ENCODE measurements around the gene TTBK1.

TTBK1 gene

DNA sequence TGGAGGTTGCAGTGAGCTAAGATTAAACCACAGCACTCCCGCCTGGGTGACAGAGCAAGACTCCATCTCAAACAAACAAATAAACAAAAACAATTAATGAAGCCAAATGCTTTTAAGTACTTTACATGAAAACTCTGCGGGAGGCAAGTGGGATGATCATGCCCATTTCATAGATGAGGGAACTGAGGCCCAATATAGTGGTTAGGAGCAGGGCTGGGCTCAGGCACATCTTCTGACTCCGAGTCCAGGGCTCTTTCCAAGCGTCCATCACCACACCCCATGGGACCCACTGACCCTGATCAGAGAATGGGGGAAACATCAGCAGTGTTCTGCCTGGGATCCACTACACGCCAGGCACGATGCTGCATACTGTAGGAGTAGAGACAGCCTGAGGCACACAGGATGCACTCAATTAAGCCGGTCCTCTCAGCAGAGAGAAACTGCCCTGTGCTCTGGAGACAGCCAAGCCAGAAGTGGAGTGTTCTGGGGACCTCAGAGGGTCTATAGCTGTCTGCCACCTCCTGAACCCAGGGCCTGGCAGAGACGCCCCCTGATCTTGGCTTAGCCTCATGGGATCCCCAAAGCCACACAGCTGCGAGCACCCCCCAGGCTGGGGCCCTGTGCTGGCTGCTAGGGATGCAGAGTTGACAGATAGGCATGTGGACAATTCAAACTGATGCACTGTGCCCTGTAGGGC lies 13.5 kb downstream of the TTBK1 start:
- no peak for DNase-seq

DNA sequence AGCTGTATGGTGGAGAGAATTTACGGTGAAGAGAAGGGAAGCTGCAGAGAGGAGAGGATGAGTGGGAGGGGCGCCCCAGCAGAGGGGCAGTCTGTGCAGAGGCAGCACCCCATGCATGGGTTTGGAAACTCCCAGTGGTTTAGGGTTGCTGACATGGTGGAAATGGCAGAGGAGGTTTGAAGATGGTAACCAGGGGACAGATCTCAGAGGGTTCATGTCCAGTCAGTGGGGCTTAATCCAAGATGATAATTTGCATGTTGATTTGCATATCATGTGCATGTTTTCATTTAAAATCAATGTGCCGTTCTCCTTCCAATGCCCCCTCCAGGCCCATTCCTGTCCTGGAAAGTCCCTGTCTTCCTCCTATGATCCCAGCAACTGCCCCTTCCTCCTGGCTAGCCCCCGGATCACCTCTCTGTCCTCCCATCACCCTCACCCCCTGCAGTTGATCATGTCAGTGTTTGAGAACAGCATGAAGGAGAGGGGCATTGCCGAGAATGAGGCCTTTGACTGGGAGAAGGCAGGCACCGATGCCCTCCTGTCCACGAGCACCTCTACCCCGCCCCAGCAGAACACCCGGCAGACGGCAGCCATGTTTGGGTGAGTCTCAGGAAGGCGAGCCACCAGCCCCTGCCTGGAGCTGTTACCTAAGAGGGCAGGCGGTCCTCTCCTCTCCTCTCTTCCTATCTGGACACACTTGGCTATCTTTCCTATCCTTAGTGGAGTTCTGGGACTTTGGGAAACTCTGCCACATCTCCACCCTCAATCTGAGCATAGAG lies 14.3 kb downstream of the TTBK1 start:
- DNase-seq = no peak

DNA sequence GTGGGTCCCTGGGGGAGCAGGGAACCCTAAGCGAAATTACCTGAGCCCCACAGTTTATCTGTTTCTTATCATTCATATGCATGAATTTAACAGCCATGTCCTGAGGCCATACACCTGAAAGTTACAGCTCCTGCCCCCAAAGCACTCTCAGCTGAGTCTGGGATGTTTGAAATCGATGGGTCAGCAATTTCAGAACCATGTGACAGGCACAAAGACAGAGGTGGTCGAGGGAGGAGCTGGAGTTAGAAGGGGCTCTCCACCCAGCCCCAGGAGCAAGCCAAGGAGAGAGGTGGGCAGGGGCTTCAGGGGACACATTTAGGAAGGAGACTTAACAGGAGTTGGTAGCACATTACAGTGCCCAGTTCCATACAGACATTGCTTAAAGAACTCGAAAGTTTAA lies 14.9 kb downstream of the TTBK1 start:
- DNase-seq = no peak

DNA sequence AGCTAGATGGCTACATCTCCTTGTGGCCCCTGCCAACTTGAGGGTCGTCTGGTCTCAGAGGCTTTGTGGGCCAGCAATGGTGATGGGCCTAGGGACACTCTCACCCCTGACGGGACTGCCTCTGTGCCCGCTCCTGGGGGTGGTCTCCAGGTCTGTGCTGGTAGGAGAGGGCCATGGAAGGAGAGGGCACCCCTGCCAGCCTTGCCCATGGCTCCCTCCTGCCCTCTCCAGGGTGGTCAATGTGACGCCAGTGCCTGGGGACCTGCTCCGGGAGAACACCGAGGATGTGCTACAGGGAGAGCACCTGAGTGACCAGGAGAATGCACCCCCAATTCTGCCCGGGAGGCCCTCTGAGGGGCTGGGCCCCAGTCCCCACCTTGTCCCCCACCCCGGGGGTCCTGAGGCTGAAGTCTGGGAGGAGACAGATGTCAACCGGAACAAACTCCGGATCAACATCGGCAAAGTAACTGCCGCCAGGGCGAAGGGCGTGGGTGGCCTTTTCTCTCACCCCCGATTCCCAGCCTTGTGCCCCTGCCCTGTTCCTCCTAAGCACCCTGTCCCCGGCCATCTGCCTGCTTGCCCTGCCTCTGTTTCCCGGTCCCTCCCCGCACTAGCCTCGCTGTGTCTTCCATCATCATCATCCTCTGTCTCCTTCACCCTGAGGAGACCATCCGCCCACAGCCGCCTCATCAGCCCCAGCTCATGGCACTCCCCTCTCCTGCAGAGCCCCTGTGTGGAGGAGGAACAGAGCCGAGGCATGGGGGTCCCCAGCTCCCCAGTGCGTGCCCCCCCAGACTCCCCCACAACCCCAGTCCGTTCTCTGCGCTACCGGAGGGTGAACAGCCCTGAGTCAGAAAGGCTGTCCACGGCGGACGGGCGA lies 15.8 kb downstream of the TTBK1 start:
- DNase-seq = no peak

DNA sequence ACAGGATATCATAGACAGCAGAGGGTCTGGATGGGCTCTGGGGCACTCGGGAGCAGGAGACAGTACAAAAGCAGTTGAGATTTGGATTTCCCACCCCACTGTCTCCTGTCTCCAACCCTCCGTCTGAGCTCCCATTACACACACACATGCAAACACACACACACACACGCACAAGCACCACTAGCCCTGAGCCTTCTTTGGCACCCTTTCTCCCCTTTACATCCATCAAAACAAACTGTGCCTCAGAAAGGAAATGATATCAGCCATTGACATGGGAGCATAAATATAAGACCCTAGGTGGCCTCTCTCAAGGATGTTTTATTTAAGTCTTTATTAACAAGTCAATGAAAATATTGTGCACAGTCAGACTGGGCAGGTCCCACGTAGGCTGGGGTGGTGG lies 17.5 kb downstream of the TTBK1 start:
- no peak for DNase-seq

DNA sequence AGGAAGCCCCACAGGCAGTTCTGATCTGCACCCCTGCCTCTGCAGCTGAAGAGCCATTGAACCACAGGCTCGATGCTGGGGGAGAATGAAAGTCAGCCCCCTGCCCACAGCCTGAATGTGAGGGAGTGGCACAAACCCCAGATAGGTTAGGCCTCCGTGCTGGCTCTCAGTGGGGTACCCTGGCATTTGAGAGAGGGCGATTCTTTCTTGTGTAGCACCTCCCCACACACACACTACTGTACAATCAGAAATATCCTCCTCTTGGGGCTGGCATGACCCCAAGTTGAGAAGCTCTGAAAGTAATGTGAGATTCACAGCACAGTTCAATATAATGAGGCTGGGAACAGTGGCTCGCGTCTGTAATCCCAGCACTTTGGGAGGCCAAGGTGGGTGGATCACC lies 17.9 kb downstream of the TTBK1 start:
- DNase-seq = no peak

DNA sequence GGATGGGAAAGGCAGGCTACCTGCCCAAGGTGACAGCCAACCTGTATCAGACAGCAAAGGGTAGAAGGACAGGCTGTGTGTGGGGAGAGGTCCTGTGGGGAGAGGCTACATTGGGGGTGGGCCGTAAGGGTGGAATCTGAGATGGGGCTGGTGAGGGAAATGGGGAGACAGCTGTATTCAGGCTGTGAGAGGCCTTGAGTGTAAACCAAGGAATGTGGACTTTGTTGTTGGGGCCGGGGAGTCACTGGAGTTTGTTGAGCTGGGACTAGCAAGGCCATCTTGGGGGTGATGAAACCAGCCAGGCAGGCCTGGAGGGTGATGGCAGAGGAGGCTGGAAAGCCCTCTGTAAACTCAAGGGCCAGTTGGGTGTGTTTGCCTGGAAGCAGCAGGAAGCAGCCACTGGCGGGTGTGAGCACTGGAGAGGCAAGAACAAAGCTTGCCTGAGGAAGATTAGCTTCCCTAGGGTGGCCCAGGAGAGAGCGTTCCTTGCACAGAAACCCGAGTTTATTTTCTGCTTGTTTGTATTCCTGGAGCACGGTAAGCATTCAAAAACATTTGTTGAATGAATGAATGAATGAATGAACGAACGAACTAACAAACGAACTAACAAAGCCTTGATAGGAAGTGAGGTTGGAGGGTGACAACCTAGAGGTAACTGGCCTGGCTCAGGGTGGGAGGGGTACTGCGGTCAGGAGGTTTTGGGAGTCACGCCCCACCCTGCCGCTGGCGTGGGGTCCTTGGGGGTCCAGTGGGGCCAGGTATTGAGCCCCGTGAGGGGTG lies 18.9 kb downstream of the TTBK1 start:
- no peak for DNase-seq

DNA sequence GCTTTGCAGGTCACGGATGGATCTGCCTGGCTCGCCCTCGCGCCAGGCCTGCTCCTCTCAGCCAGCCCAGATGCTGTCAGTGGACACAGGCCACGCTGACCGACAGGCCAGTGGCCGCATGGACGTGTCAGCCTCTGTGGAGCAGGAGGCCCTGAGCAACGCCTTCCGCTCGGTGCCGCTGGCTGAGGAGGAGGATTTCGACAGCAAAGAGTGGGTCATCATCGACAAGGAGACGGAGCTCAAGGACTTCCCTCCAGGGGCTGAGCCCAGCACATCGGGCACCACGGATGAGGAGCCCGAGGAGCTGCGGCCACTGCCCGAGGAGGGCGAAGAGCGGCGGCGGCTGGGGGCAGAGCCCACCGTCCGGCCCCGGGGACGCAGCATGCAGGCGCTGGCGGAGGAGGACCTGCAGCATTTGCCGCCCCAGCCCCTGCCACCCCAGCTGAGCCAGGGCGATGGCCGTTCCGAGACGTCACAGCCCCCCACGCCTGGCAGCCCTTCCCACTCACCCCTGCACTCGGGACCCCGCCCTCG lies 19.6 kb downstream of the TTBK1 start:
- no peak for DNase-seq

DNA sequence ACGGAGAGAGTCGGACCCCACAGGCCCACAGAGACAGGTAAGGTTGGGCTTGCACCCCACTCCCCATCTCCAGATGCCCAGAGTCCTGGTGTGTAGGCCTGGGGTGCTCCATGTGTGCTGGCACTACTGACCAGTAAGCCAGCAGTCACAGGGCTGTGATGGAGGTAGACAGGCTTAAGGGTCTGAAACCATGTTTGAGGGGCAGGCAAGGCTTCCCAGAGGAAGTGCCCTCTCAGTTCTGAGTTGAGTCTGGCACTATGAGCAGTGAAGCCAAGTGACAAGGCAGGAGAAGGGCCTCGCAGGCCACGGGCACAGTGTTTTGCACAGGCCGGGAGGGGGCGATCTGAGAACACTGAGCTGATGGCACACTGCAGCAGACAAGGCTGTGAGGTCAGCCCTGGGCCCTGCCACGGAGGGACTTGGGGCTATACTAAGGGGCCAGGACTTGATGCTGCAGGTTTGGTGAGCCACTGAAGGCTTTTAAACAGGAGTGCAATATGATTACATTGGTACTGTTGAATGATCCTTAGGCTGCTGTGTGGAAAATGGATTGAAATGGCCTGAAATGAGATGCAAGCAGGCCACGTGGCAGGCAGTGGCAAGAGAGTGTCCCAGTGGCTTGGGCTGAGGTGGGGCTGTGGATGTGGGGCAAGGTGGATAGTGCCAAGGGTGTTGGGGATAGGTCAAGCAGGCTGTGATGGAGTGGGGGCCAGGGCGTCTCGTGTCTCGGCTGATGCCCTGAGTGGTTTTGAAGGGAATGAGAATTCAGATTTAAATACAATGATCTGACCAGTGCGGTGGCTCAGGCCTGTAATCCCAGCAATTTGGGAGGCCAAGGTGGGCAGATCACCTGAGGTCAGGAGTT lies 20.3 kb downstream of the TTBK1 start:
- DNase-seq = peak; percentile 80

DNA sequence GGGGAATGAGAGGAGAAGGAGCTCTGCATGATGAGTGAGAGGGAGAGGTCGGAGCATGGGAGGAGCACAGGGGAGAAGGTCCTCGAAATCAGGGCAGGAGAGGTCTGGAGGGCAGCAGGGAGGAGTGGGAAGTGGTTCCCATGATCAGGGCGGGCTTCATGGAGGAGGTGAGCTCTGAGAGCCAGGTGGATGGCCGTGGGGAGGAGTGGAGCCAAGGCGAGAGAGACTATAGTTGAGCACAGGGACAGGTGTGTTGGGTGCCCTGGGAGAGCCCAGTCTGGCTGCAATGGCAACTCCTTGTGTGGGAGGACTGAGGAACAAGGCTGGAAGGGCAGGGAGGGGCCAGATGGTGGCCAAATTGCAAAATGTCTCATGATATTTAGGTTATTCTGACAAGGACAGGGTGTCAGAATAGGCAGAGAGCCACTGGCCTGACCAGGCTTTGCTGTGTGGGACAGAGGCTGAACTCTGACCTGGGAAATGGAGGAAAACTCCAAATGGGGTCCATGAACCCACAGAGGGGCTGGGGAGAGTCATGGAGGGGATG lies 21.4 kb downstream of the TTBK1 start:
- DNase-seq = no peak

DNA sequence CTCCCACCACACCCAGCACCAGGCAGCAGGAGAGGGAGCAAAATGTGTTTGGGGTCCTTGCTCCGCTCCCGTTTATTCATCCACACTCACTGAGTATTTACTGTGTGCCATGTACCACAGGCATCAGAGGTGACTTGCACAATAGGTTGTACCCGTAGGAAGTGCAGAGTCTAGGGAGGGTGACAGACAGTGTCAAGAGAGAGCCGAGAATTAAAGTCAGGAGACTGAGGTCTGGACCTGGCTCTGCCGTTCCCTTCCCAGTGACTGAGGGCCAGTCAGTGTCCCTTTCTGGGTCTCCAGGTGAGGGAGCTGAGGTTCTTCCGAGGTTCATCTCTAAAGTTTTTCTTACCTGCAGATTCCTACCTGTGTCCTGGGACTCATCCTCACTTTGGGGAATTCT lies 22.3 kb downstream of the TTBK1 start:
- no peak for DNase-seq

DNA sequence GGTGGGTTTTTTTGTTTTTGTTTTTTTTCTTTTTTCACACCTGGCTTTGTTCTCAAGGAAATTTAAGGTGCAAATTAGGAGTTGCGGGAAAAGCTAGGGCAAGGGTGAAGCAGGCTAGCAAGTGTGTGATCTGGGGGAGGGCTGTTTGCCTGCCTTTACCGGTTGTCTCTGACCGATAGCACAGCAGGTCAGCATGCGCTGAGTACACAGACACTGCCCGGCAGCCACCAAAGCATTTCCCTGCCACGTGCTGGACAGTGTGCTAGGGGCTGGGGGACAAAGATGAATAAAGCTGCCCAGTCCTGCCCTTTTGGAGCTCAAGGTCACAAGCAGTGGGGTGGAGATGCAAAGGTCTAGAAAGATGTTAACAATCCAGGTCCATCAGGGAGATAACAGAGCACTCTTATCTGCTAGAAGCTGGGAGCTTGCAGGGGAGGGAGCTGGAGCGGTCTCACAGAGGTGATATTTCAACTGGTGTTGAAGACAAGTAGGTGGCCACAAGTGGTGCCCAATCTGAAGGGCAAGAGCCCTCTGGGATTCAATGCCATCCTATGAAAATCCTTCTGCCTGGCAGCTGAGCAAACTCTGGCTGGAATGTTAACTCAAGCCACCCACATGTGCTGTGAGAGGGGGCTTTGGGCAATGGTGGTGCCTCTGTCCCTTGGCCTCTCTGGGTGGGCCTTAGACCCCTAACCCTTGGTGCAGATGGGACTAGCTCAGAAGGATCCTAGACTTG lies 24.5 kb downstream of the TTBK1 start:
- DNase-seq = no peak

DNA sequence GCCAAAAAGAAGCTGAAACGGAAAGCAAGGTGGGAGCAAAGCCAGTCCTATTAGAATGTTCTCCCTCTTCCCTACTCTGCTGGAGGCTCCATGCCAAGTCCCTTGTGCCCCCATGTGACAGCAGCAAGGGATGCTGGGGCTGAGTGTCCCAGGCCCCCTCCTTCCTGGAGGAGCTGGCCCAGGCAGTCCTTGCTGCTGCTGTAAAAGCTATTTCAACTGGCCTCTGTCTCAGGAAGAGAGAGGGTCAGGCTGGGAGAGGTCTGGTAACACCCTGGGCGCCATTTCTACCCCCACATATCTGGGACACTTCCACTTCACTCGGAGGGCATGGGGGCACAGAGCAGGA lies 25.0 kb downstream of the TTBK1 start:
- no peak for DNase-seq

DNA sequence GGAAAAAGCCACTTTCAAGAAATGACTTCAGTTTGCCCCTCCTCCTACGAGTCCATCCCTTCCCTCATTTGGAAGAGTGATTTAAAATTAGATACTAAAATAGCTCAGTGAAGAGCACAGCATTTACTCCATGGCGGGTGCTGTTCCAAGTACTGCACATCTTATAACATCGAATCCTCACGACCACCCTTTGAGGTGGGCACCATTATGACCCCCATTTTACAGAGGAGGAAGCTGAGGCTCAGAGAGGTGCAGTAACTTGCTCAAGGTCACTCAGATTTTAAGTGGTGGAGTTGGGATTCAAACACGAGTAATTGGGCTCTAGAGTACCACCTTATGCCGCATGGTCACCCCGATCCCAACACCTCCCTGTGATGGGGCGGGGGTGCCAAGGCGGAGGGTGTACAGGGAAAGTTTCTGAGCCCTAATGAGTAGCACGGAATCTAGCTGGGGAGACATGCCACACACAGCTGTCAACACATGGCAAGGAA lies 25.5 kb downstream of the TTBK1 start:
- no peak for DNase-seq

DNA sequence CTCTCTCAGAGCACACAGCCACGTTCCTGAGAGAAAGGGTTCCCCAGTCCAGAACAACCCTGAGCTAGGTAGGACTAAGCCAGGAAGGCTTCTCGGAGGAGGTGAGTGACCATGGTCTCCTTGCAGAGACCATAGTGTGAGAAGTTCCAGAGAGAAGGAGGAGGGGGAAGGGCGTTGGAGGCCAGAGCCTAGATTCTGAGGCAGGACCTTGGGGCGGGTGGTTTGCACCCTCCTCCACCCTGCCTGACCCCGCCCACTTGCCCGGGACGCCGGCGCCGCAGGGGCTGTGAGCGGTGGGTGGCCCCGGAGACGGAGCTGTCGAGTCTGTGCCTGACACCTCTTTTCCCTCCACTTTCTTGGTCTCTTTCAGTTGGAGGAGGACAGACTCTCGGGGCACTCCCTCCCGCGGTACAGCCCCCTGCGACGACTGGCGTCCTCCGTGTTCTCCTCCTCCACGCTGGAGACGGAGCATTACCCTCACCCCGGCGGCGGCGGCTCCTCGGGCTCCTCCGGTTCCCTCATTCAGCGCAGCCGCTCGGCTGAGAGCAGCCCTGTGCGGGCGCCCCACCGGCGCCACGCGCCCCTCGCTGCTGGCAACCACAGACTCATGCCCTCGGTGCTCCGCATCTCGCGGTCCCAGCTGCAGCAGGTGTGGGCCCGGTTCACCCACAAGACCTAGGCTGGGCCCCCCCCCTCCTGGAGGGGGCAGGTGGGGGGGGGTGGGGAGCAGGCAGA lies 26.2 kb downstream of the TTBK1 start:
- peak; percentile 49 for DNase-seq

DNA sequence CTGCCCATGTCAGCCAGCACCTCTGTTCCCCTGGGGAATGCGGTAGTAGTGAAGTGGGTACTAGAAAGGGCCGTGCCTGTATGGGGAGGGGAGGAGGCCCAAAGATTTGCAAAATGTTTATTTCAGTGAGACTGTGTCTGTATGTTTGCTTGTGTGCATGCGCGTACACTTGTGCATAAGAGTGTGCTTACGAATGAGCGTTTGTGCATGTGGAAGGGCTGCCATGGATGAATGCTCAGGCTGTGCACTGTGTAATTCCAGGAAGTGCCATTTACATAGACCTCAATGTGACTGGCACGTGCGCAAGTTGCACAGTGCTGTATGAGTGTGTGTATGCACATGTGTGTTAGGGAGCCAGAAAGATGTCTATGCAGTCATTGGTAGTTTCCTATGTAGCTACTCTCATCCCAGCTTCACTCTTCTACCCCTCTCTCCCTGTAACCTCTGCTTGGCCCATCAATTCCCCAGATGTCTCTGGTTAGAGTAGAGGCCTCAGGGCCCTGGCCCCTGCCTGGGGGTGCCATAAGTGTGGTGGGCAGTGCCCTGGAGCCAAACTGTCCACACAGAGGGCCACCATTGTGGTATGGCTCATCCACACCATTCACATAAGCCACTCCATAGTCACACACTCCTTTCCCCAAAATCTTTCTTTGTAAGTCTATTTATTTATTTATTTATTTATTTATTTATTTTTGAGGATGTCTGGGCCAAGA lies 28.0 kb downstream of the TTBK1 start:
- DNase-seq = no peak

DNA sequence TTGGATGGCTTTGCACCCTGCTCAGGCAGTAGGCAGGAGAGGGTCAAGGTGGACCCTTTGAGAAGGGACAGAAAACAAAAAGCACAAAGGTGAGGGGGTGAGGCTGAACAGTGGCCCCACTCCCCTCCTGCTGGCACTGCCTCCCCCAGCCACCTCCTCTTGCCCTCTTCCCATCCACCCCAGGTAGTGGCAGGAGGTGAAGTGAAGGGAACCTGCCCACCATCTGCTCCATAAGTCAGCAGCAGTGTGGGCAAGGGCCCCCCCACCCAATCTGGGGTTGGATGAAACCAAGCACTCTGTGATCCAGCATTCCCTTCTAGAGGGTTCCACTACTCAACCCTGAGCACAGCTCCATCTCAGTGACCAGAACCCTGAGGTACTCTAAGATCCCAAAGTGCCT lies 28.7 kb downstream of the TTBK1 start:
- DNase-seq = no peak

DNA sequence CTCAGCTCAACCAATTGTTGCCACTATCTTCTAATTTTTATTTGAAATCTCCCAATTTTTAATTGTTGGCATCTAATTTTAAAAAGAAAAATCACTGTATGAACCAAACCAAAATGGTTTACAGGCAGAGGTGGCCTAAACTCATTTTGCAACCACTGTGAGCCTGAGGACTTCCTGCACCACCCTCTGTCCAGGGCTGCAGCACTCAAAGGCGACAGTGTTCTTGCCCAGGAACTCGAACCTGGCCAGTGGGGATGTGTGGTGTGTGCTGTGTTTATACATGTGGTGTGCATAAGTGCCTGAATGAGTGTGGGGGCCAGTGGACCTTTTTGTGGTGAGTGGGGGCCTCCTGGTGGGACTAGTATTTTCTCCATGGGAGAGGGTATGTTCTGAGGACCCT lies 30.4 kb downstream of the TTBK1 start:
- DNase-seq = no peak
